ENCODE data around the gene ABCB6. TPM values are rescaled to one million over a fixed set of nuclear protein-coding genes. Genes with fewer than 3 reads are reported as not detected.

The ABCB6 gene
- total RNA-seq, 1 donor from 2014 or later: 30.0 TPM

Other genes starting within 250 kb of the ABCB6 start
- not detected for gene FEV, start 233.8 kb downstream of the ABCB6 start, total RNA-seq
- not detected for gene CRYBA2, start 225.5 kb downstream of the ABCB6 start, total RNA-seq
- 2.3 TPM for gene CFAP65, start 177.4 kb downstream of the ABCB6 start, total RNA-seq
- 0.69 TPM for gene IHH, start 158.0 kb downstream of the ABCB6 start, total RNA-seq
- 10.1 TPM for gene NHEJ1, start 58.1 kb downstream of the ABCB6 start, total RNA-seq
- 0.23 TPM for gene SLC23A3, start 48.9 kb downstream of the ABCB6 start, total RNA-seq
- 27.2 TPM for gene CNPPD1, start 42.0 kb downstream of the ABCB6 start, total RNA-seq
- 85.6 TPM for gene RETREG2, start 40.7 kb downstream of the ABCB6 start, total RNA-seq
- gene ZFAND2B, start 12.2 kb downstream of the ABCB6 start, total RNA-seq: 12.5 TPM
- 31.8 TPM for gene ATG9A, start 10.7 kb upstream of the ABCB6 start, total RNA-seq
- gene ANKZF1, start 10.8 kb upstream of the ABCB6 start, total RNA-seq: 29.3 TPM
- gene GLB1L, start 26.5 kb upstream of the ABCB6 start, total RNA-seq: 10.1 TPM
- 15.5 TPM for gene STK16, start 26.5 kb upstream of the ABCB6 start, total RNA-seq
- 1.2 TPM for gene TUBA4B, start 34.3 kb upstream of the ABCB6 start, total RNA-seq
- 16.4 TPM for gene TUBA4A, start 35.0 kb upstream of the ABCB6 start, total RNA-seq
- gene DNAJB2, start 60.4 kb upstream of the ABCB6 start, total RNA-seq: 91.6 TPM
- gene PTPRN, start 90.4 kb upstream of the ABCB6 start, total RNA-seq: 66.9 TPM
- gene RESP18, start 113.8 kb upstream of the ABCB6 start, total RNA-seq: 1.8 TPM
- 21.0 TPM for gene DNPEP, start 169.0 kb upstream of the ABCB6 start, total RNA-seq
- 1.4 TPM for gene DES, start 199.4 kb upstream of the ABCB6 start, total RNA-seq
- 18.2 TPM for gene SPEG, start 215.9 kb upstream of the ABCB6 start, total RNA-seq